ENCODE results near the gene RPL7A.

RPL7A gene

DNA sequence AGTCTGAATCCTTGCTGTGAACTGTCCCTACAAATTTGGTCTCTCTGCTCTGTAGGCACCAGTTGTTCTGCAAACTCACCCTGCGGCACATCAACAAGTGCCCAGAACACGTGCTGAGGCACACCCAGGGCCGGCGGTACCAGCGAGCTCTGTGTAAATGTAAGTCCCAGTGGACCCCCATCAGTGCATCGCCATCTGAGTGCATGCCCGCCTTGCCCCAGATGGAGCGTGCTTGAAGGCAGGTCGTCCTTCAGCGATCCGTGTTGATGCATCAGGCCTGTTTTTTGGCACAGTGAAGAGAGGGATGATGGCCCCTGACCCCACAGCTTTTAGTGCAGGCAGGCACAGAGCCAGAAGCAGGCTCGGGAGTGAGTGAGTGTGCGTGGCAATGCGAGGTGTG is 9.6 kb downstream of the RPL7A start:
- TF ChIP-seq POLR2AphosphoS5 (IDR thresholded peaks at IDR 0.05; ENCODE audit: low read depth), result no peak
- TF ChIP-seq, protein P1, sequence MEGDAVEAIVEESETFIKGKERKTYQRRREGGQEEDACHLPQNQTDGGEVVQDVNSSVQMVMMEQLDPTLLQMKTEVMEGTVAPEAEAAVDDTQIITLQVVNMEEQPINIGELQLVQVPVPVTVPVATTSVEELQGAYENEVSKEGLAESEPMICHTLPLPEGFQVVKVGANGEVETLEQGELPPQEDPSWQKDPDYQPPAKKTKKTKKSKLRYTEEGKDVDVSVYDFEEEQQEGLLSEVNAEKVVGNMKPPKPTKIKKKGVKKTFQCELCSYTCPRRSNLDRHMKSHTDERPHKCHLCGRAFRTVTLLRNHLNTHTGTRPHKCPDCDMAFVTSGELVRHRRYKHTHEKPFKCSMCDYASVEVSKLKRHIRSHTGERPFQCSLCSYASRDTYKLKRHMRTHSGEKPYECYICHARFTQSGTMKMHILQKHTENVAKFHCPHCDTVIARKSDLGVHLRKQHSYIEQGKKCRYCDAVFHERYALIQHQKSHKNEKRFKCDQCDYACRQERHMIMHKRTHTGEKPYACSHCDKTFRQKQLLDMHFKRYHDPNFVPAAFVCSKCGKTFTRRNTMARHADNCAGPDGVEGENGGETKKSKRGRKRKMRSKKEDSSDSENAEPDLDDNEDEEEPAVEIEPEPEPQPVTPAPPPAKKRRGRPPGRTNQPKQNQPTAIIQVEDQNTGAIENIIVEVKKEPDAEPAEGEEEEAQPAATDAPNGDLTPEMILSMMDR (IDR thresholded peaks at IDR 0.05; ENCODE audit: insufficient read depth, low read length), result no peak
- no peak for TF ChIP-seq GABPA (IDR thresholded peaks at IDR 0.05; ENCODE audit: low read depth)
- TF ChIP-seq, protein P2, sequence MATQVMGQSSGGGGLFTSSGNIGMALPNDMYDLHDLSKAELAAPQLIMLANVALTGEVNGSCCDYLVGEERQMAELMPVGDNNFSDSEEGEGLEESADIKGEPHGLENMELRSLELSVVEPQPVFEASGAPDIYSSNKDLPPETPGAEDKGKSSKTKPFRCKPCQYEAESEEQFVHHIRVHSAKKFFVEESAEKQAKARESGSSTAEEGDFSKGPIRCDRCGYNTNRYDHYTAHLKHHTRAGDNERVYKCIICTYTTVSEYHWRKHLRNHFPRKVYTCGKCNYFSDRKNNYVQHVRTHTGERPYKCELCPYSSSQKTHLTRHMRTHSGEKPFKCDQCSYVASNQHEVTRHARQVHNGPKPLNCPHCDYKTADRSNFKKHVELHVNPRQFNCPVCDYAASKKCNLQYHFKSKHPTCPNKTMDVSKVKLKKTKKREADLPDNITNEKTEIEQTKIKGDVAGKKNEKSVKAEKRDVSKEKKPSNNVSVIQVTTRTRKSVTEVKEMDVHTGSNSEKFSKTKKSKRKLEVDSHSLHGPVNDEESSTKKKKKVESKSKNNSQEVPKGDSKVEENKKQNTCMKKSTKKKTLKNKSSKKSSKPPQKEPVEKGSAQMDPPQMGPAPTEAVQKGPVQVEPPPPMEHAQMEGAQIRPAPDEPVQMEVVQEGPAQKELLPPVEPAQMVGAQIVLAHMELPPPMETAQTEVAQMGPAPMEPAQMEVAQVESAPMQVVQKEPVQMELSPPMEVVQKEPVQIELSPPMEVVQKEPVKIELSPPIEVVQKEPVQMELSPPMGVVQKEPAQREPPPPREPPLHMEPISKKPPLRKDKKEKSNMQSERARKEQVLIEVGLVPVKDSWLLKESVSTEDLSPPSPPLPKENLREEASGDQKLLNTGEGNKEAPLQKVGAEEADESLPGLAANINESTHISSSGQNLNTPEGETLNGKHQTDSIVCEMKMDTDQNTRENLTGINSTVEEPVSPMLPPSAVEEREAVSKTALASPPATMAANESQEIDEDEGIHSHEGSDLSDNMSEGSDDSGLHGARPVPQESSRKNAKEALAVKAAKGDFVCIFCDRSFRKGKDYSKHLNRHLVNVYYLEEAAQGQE (IDR thresholded peaks at IDR 0.05; ENCODE audit: insufficient replicate concordance, low read depth), result no peak
- TF ChIP-seq SPI1 (IDR thresholded peaks at IDR 0.05; ENCODE audit: borderline replicate concordance, low read depth), result no peak
- Histone ChIP-seq H3K4me3 (replicated peaks; ENCODE audit: insufficient read depth, low read length) (no peak overlapping the region), H3K27ac (replicated peaks) (no peak overlapping the region), H3K27me3 (ENCODE audit: insufficient read depth, poor library complexity, severe bottlenecking) (no peaks in the 10 kb centered on the region)
- DNase-seq (ENCODE audit: low read depth in 1 of 2, low spot score in 1 of 2), result no peak

DNA sequence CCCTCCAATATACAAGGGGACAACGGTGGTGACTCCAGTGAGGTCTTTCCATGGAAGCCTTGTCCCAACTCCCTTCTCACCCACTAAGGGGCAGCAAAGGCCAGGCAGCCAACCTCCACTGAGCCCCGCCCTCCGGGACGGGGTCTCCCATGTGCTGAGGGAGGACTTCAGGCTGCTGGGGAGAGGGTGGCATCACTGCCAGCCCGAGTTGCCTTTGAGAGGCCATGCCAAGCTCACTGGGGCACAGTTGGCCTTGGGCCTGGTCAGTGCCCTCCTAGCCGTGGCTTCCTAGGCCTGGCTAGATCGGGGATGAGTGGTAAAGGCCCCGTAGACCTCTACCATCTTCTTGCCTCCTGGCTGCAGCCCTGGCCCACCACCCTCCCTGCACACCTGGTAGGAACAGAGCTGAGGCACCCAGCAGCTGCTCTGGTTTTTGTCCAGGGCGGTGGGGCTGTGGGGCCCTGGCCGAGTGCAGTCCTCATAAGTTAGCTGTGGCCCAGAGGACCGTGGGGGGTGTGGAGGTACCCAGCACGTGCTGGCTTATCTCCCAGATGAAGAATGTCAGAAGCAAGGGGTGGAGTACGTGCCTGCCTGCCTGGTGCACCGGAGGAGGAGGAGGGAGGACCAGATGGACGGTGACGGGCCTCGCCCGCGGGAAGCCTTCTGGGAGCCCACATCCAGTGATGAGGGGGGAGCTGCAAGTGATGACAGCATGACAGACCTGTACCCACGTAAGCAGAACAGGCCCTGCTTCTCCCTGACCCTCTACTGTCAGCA is 11.6 kb downstream of the RPL7A start:
- Histone ChIP-seq H3K4me3 (replicated peaks; ENCODE audit: insufficient read depth, low read length) (no peak overlapping the region), H3K27ac (replicated peaks) (no peak overlapping the region), H3K27me3 (ENCODE audit: insufficient read depth, poor library complexity, severe bottlenecking) (no peaks in the 10 kb centered on the region)
- DNase-seq (ENCODE audit: low read depth in 1 of 2, low spot score in 1 of 2), result no peak
- peak; percentile 29; the same call in 1 of the 2 replicates for TF ChIP-seq POLR2AphosphoS5 (IDR thresholded peaks at IDR 0.05; ENCODE audit: low read depth)
- TF ChIP-seq, protein P2 (IDR thresholded peaks at IDR 0.05; ENCODE audit: insufficient replicate concordance, low read depth), result no peak
- TF ChIP-seq, protein P1 (IDR thresholded peaks at IDR 0.05; ENCODE audit: insufficient read depth, low read length), result peak; percentile 10

DNA sequence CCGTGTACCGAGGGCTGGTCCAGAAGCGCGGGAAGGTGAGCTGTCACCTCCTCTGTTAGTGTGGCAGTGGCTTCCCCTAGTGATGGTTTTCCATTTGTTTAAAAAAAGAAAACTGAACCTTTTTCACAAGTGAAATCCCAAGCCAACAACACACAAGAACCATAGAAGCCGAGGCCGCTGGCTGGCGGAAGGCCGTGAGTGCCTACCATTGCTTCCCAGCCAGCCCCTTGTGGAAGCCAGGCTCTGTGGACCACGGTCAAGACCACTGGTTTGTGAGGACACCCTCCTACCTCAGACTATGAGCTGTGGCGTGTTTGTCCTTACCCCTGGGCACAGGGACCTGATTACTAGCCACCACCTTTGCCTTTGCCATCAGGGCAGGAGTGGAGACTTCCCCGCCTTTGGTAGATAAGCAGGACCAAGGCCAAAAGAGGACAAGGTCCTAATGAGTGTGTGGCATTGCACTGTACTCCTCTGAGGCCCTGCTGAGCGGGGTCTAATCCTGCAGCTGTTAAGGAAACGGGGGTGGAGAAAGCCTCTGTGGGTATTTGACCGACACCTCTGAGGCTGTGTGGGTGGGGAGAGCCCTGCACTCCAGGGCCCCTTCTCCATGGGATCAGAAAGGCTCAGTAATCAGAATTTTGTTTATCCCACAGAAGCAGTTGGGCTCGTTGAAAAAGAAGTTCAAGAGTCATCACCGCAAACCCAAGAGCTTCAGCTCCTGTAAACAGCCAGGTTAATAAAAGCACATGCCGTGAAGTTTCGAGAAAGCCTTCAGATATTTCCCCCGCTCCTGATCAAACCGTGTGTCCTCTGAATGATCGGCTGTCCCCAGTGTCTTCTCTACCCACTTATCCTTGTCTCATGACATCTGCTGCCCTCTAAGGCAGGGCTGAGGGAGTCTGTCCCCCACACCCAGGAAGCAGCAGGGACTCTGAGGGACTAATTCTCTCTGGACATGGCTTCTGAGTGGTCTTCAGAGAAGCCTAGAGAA is 12.7 kb downstream of the RPL7A start:
- Histone ChIP-seq H3K4me3 (replicated peaks; ENCODE audit: insufficient read depth, low read length) (no peak overlapping the region), H3K27me3 (ENCODE audit: insufficient read depth, poor library complexity, severe bottlenecking) (no peaks in the 10 kb centered on the region), H3K27ac (replicated peaks) (no peak overlapping the region)
- TF ChIP-seq GABPA (IDR thresholded peaks at IDR 0.05; ENCODE audit: low read depth), result no peak
- DNase-seq (ENCODE audit: low read depth in 1 of 2, low spot score in 1 of 2), result no peak

DNA sequence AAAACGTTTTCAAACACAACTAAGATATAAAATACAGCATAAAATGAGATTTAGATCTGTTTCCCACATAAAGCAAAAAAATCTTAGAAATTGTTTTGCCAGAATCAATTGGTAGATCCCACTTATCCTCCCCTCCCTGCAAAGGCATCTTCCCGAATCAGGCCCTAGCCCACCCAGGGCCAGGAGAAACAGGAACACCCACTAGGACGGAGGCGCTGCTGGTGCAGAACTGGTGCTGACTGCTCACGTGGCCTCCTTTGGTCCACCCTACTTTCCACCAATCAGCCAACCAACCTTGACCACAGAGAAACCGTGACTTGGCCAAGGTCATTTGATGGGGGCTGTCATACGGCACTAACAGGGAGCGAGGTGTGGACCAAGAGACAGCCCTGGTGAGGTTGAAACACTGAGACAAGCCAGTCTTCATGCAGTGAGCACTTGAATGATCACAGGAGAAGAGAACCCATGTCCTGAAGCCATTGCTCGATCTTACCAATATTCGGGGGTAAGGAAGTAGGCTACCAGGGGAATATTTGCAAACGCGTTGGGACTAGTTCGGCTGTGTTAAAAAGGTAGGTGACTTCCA is 13.6 kb downstream of the RPL7A start:
- H3K27ac ChIP-seq (replicated peaks), result no peak overlapping the region
- H3K4me3 ChIP-seq (replicated peaks; ENCODE audit: insufficient read depth, low read length), result no peak overlapping the region
- DNase-seq (ENCODE audit: low read depth in 1 of 2, low spot score in 1 of 2), result no peak
- TF ChIP-seq, protein P2 (IDR thresholded peaks at IDR 0.05; ENCODE audit: insufficient replicate concordance, low read depth), result no peak
- TF ChIP-seq SPI1 (IDR thresholded peaks at IDR 0.05; ENCODE audit: borderline replicate concordance, low read depth) (no peak), GABPA (IDR thresholded peaks at IDR 0.05; ENCODE audit: low read depth) (no peak), POLR2AphosphoS5 (IDR thresholded peaks at IDR 0.05; ENCODE audit: low read depth) (no peak; the same call in 1 of the 2 replicates)
- TF ChIP-seq, protein P1 (IDR thresholded peaks at IDR 0.05; ENCODE audit: insufficient read depth, low read length), result no peak
- H3K27me3 ChIP-seq (ENCODE audit: insufficient read depth, poor library complexity, severe bottlenecking), result no peaks in the 10 kb centered on the region
